Astrocyte (in vitro differentiated cells and primary cell): ENCODE data around the gene DHRS12. TPM values are rescaled to one million over a fixed set of nuclear protein-coding genes. Genes with fewer than 3 reads are reported as not detected.

Source experiments
- DNase-seq: peaks from one replicate; pipeline ENCODE4 v3.0.0-alpha.2; 2010; ENCODE audit warnings: low read depth
- FAIRE-seq: peaks from 2 replicates; lab custom pipeline; 2011; peaks lifted over from hg19 to GRCh38; lab: Jason Lieb, UNC
- H2AFZ ChIP-seq: 2 replicates; pipeline ENCODE4 v1.6.0; 2012; ENCODE audit warnings: low read depth, low read length, inconsistent platforms
- H3K27ac ChIP-seq: 2 replicates; pipeline ENCODE4 v1.5.1; 2011; ENCODE audit warnings: low read depth, low read length, inconsistent platforms
- H3K27me3 ChIP-seq: 2 replicates; pipeline ENCODE4 v1.6.0; 2011; ENCODE audit warnings: low read length, inconsistent platforms; ENCODE audit not compliant: insufficient read depth
- H3K36me3 ChIP-seq: 2 replicates; pipeline ENCODE4 v1.5.1; 2011; ENCODE audit warnings: low read length, inconsistent platforms; ENCODE audit not compliant: insufficient read depth
- H3K4me1 ChIP-seq: 2 replicates; pipeline ENCODE4 v1.5.1; 2011; ENCODE audit warnings: low read length, inconsistent platforms; ENCODE audit not compliant: insufficient read depth
- H3K4me2 ChIP-seq: 2 replicates; pipeline ENCODE4 v1.6.0; 2012; ENCODE audit warnings: low read length, inconsistent platforms
- H3K4me3 ChIP-seq: 2 replicates; pipeline ENCODE4 v1.5.1; 2011; ENCODE audit warnings: low read depth, mild to moderate bottlenecking, low read length, inconsistent platforms; ENCODE audit not compliant: insufficient read depth
- H3K79me2 ChIP-seq: 2 replicates; pipeline ENCODE4 v1.6.0; 2012; ENCODE audit warnings: mild to moderate bottlenecking, low read length, inconsistent platforms; ENCODE audit not compliant: insufficient read depth
- H3K9ac ChIP-seq: 2 replicates; pipeline ENCODE4 v1.6.0; 2012; ENCODE audit warnings: mild to moderate bottlenecking, low read length, inconsistent platforms
- H3K9me3 ChIP-seq: 2 replicates; pipeline ENCODE4 v1.5.1; 2012; ENCODE audit warnings: low read depth, mild to moderate bottlenecking, low read length, inconsistent platforms; ENCODE audit not compliant: insufficient read depth
- H4K20me1 ChIP-seq: 2 replicates; pipeline ENCODE4 v1.6.0; 2012; ENCODE audit warnings: low read length, inconsistent platforms; ENCODE audit not compliant: insufficient read depth
- H3K27ac Mint-ChIP-seq: one replicate; pipeline ENCODE4 v1.8.0; 2021; ENCODE audit warnings: mild to moderate bottlenecking, mixed read lengths; ENCODE audit not compliant: unreplicated experiment
- H3K27me3 Mint-ChIP-seq: one replicate; pipeline ENCODE4 v1.8.0; 2021; ENCODE audit warnings: low read depth, mixed read lengths; ENCODE audit not compliant: unreplicated experiment
- H3K36me3 Mint-ChIP-seq: one replicate; pipeline ENCODE4 v1.8.0; 2021; ENCODE audit warnings: low read depth, mixed read lengths; ENCODE audit not compliant: unreplicated experiment
- H3K4me1 Mint-ChIP-seq: one replicate; pipeline ENCODE4 v1.8.0; 2021; ENCODE audit warnings: low read depth, mixed read lengths; ENCODE audit not compliant: unreplicated experiment
- H3K4me3 Mint-ChIP-seq: one replicate; pipeline ENCODE4 v1.8.0; 2021; ENCODE audit warnings: mild to moderate bottlenecking, moderate library complexity, mixed read lengths; ENCODE audit not compliant: unreplicated experiment
- H3K9me3 Mint-ChIP-seq: one replicate; pipeline ENCODE4 v1.8.0; 2021; ENCODE audit warnings: mild to moderate bottlenecking, mixed read lengths; ENCODE audit not compliant: unreplicated experiment
- EZH2 ChIP-seq: IDR thresholded peaks from 2 replicates; pipeline ENCODE4 v1.6.1; 2012; ENCODE audit warnings: mild to moderate bottlenecking, low read length, inconsistent platforms; ENCODE audit not compliant: insufficient read depth
- total RNA-seq: library from RNA; stranded (reverse); gene quantifications from 2 replicates; pipeline ENCODE4 v1.2.1, GENCODE V29; 2021
- TF ChIP-seq, protein P1 (sequence below): IDR thresholded peaks from 2 replicates; pipeline ENCODE4 v1.5.1; 2011; ENCODE audit warnings: low read depth, mild to moderate bottlenecking, inconsistent platforms, low read length, moderate library complexity; ENCODE audit not compliant: insufficient read depth

DHRS12 gene
- total RNA-seq, 1 donor from 2014 or later = 4.9 TPM

DNA sequence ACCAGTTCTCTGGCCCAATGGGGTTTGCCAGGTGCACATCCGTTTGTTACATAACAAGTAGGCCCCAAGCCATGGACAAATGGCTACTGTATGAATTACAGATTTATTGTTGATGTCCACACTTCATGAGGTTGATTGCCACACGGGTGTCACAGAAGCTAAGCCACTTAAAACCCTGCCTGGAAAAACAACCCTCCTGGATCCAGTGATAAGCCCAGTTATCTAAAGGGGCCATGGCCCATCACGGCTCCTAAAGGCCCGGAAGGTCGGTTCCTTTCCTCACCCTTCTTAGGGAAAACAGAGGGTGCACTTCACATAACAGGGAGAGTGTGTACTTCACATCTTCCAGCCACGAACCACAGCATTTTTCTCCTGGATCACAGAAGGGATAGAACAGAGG is 37.0 kb upstream of the DHRS12 start:
- FAIRE-seq = no peak
- no peak overlapping the region for H3K27ac Mint-ChIP-seq
- peaks cover 14% of the 10 kb centered on the region for H3K4me1 Mint-ChIP-seq
- Histone ChIP-seq H3K4me3 (no peak overlapping the region), H3K27me3 (peaks cover 17% of the 10 kb centered on the region), H3K4me1 (peaks cover 16% of the 10 kb centered on the region), H3K36me3 (no peaks in the 10 kb centered on the region), H3K27ac (no peak overlapping the region), H2AFZ (no peak overlapping the region), H3K9ac (no peak overlapping the region), H4K20me1 (no peaks in the 10 kb centered on the region), H3K9me3 (no peaks in the 10 kb centered on the region), H3K4me2 (no peak overlapping the region), H3K79me2 (no peaks in the 10 kb centered on the region)
- TF ChIP-seq EZH2 = no peak
- TF ChIP-seq, protein P1, sequence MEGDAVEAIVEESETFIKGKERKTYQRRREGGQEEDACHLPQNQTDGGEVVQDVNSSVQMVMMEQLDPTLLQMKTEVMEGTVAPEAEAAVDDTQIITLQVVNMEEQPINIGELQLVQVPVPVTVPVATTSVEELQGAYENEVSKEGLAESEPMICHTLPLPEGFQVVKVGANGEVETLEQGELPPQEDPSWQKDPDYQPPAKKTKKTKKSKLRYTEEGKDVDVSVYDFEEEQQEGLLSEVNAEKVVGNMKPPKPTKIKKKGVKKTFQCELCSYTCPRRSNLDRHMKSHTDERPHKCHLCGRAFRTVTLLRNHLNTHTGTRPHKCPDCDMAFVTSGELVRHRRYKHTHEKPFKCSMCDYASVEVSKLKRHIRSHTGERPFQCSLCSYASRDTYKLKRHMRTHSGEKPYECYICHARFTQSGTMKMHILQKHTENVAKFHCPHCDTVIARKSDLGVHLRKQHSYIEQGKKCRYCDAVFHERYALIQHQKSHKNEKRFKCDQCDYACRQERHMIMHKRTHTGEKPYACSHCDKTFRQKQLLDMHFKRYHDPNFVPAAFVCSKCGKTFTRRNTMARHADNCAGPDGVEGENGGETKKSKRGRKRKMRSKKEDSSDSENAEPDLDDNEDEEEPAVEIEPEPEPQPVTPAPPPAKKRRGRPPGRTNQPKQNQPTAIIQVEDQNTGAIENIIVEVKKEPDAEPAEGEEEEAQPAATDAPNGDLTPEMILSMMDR = no peak
- no peak overlapping the region for H3K4me3 Mint-ChIP-seq
- no peak for DNase-seq
- no peaks in the 10 kb centered on the region for H3K36me3 Mint-ChIP-seq
- no peaks in the 10 kb centered on the region for H3K27me3 Mint-ChIP-seq
- no peaks in the 10 kb centered on the region for H3K9me3 Mint-ChIP-seq

DNA sequence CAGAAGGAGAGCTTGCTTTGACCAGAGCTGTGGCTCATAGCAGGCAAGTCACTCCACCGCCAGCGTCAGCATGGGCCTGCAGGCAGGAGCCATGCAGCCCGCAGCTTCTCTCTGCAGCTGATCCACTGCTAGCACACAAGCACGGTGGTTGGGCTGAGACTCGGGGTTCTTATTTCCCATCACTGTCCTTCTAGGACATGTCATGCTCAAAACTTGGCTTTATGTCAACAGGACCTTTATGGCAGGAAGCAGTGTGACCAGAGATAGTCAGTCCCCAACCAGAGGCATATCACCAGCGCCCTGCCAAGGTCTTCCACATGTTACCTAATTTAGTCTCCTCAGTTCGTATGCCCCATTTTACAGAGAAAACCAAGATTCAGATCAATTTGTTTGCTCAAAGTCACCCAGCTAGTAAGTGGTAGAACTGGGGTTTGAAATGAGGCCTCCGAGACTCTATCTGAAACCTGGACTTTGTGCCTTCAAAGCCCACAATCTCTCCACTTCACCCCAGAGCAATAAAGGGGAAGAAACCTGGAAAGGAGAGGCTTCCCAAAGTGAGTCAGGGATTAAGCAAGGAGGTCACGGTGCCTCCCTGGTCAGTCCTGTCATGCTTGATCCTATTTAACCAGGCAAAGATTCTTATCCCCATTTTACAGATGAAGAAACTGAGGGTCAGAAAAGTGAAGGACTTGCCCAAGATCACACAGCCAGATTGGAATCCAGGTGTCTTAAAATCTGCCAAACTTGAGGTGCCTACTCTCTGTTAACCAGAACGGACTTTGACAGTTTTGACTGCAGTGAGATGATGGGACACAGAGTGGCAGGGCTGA is 36.0 kb upstream of the DHRS12 start:
- no peak for FAIRE-seq

More for the DNA sequence above, 36.0 kb upstream of the DHRS12 start:
- H3K4me3 Mint-ChIP-seq = no peak overlapping the region
- H3K36me3 Mint-ChIP-seq = no peaks in the 10 kb centered on the region
- H3K9me3 Mint-ChIP-seq = no peaks in the 10 kb centered on the region
- DNase-seq = no peak
- H4K20me1 ChIP-seq = no peaks in the 10 kb centered on the region
- H3K4me2 ChIP-seq = no peak overlapping the region
- H3K27ac ChIP-seq = no peak overlapping the region
- peaks cover 11% of the 10 kb centered on the region for H3K4me1 ChIP-seq
- no peak overlapping the region for H2AFZ ChIP-seq
- peaks cover 17% of the 10 kb centered on the region for H3K27me3 ChIP-seq
- H3K79me2 ChIP-seq = no peaks in the 10 kb centered on the region
- TF ChIP-seq EZH2 = no peak
- TF ChIP-seq, protein P1 = no peak
- no peak overlapping the region for H3K27ac Mint-ChIP-seq
- H3K9ac ChIP-seq = no peak overlapping the region
- peaks cover under 1% of the 10 kb centered on the region for H3K27me3 Mint-ChIP-seq
- no peak overlapping the region for H3K4me3 ChIP-seq
- H3K4me1 Mint-ChIP-seq = peaks cover 9% of the 10 kb centered on the region
- H3K36me3 ChIP-seq = no peaks in the 10 kb centered on the region
- H3K9me3 ChIP-seq = no peaks in the 10 kb centered on the region
